K562 (cell line): Measurements from ENCODE around the gene RHOV. TPM values are rescaled to one million over a fixed set of nuclear protein-coding genes. Genes with fewer than 3 reads are reported as not detected.

Experiments
- ADNP ChIP-seq: fragments of 200-800 bp; sonication (Bioruptor generic); IDR thresholded peaks from 2 replicates; pipeline ENCODE4 v1.6.1; 2016; ENCODE audit warnings: missing genetic modification characterization, missing compliant biosample characterization
- BRD9 ChIP-seq: fragments of 450-650 bp; IDR thresholded peaks from 2 replicates; pipeline ENCODE4 v1.6.1; 2018; ENCODE audit warnings: low read depth; ENCODE audit not compliant: partially characterized antibody
- MCM2 ChIP-seq: fragments of 450-650 bp; IDR thresholded peaks from 2 replicates; pipeline ENCODE4 v1.6.1; 2017; ENCODE audit warnings: low read depth, mild to moderate bottlenecking
- MTA2 ChIP-seq: fragments of 450-650 bp; IDR thresholded peaks from 2 replicates; pipeline ENCODE4 v1.6.1; 2016; ENCODE audit warnings: low read depth
- NR4A1 ChIP-seq, 2 experiments: fragments of 250-450 bp in 1 of 2; fragments of 450-650 bp in 1 of 2; sonication (Bioruptor Pico) in 1 of 2; IDR thresholded peaks; 2 replicates each; pipeline versions ENCODE4 v1.4.0 to v1.6.1; 2016 to 2020; ENCODE audit warnings: mild to moderate bottlenecking in 2 of 2, missing compliant biosample characterization in 1 of 2, missing genetic modification characterization in 1 of 2, moderate library complexity in 1 of 2
- PTRF ChIP-seq: fragments of 450-650 bp; IDR thresholded peaks from 2 replicates; pipeline ENCODE4 v1.6.1; 2016; ENCODE audit warnings: mild to moderate bottlenecking, missing genetic modification characterization, missing compliant biosample characterization
- SIX5 ChIP-seq, 2 experiments: IDR thresholded peaks; 2 replicates each; pipeline ENCODE4 v1.6.1; 2011; ENCODE audit warnings: low read length in 2 of 2, borderline replicate concordance in 1 of 2, low read depth in 1 of 2, mild to moderate bottlenecking in 1 of 2, moderate library complexity in 1 of 2; ENCODE audit not compliant: insufficient read depth in 1 of 2
- SRF ChIP-seq, 2 experiments: fragments of 250-450, 450-650 bp in 1 of 2; sonication (Bioruptor Pico) in 1 of 2; sonication (generic) in 1 of 2; formaldehyde crosslinking; IDR thresholded peaks; 2 replicates each; pipeline versions ENCODE4 v1.5.0 to v1.5.1; 2020 to 2022; ENCODE audit warnings: mild to moderate bottlenecking in 1 of 2, missing genetic modification reagents in 1 of 2
- ZNF140 ChIP-seq: fragments of 250-450 bp; sonication (Bioruptor Pico); IDR thresholded peaks from 2 replicates; pipeline ENCODE4 v1.8.0; 2021; ENCODE audit warnings: moderate library complexity, mild to moderate bottlenecking, inconsistent platforms
- ZNF785 ChIP-seq: fragments of 250-450 bp; sonication (Bioruptor Pico); IDR thresholded peaks from 2 replicates; pipeline ENCODE4 v1.4.0; 2020; ENCODE audit warnings: mild to moderate bottlenecking
- polyA plus RNA-seq, 8 experiments: library from polyadenylated mRNA; depleted of rRNA in 4 of 8; stranded (reverse) in 5 of 8; unstranded in 3 of 8; fragments of >200 nt; fragmentation: Nextera tagmentation in 2 of 8; fragmentation: Illumina TruSeq in 1 of 8; extraction: Ambion mirVana in 2 of 8; extraction: Trizol in 1 of 8; gene quantifications; 2 replicates each; pipeline versions ENCODE4 v1.2.1 to v1.2.3, GENCODE V29; 2011 to 2014; ENCODE audit warnings: inconsistent platforms in 1 of 8, missing spikeins in 1 of 8
- total RNA-seq, 7 experiments: library from RNA; depleted of rRNA in 6 of 7; stranded (reverse); fragments of >200 nt in 6 of 7; fragmentation: Illumina TruSeq in 2 of 7; extraction: Trizol in 2 of 7; gene quantifications; 2 replicates each; pipeline versions ENCODE4 v1.2.1 to v1.2.3, GENCODE V29; 2011 to 2021; ENCODE audit warnings: low replicate concordance in 1 of 7
- TF ChIP-seq, protein P1 (sequence below): fragments of 450-650 bp; IDR thresholded peaks from 2 replicates; pipeline ENCODE4 v1.6.1; 2018; ENCODE audit not compliant: partially characterized antibody
- TF ChIP-seq, protein P2 (sequence below), 2 experiments: fragments of 250-450 bp in 1 of 2; fragments of 450-650 bp in 1 of 2; sonication (Bioruptor Pico) in 1 of 2; IDR thresholded peaks; 2 replicates each; pipeline versions ENCODE4 v1.6.1 to v1.8.0; 2016 to 2021; ENCODE audit warnings: mild to moderate bottlenecking in 2 of 2, moderate library complexity in 2 of 2, missing compliant biosample characterization in 1 of 2, missing genetic modification characterization in 1 of 2
- TF ChIP-seq, protein P3 (sequence below): fragments of 450-650 bp; formaldehyde crosslinking; IDR thresholded peaks from 2 replicates; pipeline ENCODE4 v1.4.0; 2020; ENCODE audit warnings: mild to moderate bottlenecking, mixed read lengths
- TF ChIP-seq, protein P4 (sequence below): fragments of 250-450 bp; sonication (Bioruptor Pico); IDR thresholded peaks from 2 replicates; pipeline ENCODE4 v1.5.0; 2021; ENCODE audit warnings: mild to moderate bottlenecking, moderate library complexity

RHOV gene
- total and polyA plus RNA-seq, 9 of the 15 experiments (the other 6 are each of a cell fraction or from before 2014, with no cell fraction given) = 0.08 to 2.0 (median 1.1) TPM

DNA sequence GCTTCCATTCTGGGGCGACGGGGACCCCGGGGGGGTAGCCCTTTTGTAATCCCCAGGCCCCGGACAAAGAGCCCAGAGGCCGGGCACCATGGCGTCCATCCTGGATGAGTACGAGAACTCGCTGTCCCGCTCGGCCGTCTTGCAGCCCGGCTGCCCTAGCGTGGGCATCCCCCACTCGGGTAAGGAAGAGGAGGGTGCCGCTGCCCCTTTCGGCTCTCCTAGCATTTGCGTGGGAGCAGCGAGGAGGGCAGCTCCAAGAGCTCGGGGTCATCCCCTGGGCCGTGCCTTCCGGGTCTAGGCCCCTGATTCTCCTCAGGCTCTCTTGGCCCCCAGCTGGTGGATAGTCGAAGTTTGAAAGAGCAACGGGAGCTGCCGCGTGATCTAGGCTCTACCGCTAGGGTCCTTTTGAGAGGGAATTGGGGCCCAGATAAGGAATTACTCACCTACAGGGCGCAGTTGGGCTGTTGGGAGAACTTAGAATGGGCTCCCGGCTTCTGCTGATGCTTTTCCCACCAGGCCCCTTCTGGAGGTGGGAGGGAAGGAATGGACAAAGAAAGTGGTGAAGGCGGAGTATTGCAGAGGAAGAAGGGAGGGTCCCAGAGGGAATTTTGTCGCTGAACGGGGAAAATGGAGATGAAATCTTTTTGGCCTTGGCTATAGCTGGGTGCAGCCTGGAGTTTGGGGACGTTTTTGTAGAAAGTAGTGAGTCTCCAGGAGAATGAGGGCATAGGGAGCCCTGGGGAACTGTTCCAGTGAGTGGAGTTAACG, 20.8 kb upstream of the RHOV start (continued):
- TF ChIP-seq, protein P1, sequence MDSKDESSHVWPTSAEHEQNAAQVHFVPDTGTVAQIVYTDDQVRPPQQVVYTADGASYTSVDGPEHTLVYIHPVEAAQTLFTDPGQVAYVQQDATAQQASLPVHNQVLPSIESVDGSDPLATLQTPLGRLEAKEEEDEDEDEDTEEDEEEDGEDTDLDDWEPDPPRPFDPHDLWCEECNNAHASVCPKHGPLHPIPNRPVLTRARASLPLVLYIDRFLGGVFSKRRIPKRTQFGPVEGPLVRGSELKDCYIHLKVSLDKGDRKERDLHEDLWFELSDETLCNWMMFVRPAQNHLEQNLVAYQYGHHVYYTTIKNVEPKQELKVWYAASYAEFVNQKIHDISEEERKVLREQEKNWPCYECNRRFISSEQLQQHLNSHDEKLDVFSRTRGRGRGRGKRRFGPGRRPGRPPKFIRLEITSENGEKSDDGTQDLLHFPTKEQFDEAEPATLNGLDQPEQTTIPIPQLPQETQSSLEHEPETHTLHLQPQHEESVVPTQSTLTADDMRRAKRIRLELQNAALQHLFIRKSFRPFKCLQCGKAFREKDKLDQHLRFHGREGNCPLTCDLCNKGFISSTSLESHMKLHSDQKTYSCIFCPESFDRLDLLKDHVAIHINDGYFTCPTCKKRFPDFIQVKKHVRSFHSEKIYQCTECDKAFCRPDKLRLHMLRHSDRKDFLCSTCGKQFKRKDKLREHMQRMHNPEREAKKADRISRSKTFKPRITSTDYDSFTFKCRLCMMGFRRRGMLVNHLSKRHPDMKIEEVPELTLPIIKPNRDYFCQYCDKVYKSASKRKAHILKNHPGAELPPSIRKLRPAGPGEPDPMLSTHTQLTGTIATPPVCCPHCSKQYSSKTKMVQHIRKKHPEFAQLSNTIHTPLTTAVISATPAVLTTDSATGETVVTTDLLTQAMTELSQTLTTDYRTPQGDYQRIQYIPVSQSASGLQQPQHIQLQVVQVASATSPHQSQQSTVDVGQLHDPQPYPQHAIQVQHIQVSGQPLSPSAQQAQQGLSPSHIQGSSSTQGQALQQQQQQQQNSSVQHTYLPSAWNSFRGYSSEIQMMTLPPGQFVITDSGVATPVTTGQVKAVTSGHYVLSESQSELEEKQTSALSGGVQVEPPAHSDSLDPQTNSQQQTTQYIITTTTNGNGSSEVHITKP = no peak
- TF ChIP-seq SRF (CRISPR knock-in tag; IDR thresholded peaks at IDR 0.05) (no peak), MTA2 (no peak), NR4A1 (CRISPR knock-in tag; IDR thresholded peaks at IDR 0.05) (no peak), NR4A1 (tag; IDR thresholded peaks at IDR 0.05) (no peak), BRD9 (no peak), ADNP (no peak), ZNF785 (CRISPR knock-in tag) (no peak), SIX5 (IDR thresholded peaks at IDR 0.05; ENCODE audit: borderline replicate concordance in 1 of 2, insufficient read depth in 1 of 2, low read depth in 1 of 2, low read length in 2 of 2) (no peak), ZNF140 (no peak), PTRF (tag) (no peak), MCM2 (no peak)
- TF ChIP-seq, protein P2, sequence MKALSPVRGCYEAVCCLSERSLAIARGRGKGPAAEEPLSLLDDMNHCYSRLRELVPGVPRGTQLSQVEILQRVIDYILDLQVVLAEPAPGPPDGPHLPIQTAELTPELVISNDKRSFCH (CRISPR knock-in tag; IDR thresholded peaks at IDR 0.05) = no peak
- TF ChIP-seq, protein P2 (tag; IDR thresholded peaks at IDR 0.05) = no peak
- TF ChIP-seq, protein P3, sequence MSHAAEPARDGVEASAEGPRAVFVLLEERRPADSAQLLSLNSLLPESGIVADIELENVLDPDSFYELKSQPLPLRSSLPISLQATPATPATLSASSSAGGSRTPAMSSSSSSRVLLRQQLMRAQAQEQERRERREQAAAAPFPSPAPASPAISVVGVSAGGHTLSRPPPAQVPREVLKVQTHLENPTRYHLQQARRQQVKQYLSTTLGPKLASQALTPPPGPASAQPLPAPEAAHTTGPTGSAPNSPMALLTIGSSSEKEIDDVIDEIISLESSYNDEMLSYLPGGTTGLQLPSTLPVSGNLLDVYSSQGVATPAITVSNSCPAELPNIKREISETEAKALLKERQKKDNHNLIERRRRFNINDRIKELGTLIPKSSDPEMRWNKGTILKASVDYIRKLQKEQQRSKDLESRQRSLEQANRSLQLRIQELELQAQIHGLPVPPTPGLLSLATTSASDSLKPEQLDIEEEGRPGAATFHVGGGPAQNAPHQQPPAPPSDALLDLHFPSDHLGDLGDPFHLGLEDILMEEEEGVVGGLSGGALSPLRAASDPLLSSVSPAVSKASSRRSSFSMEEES = no peak
- TF ChIP-seq, protein P4, sequence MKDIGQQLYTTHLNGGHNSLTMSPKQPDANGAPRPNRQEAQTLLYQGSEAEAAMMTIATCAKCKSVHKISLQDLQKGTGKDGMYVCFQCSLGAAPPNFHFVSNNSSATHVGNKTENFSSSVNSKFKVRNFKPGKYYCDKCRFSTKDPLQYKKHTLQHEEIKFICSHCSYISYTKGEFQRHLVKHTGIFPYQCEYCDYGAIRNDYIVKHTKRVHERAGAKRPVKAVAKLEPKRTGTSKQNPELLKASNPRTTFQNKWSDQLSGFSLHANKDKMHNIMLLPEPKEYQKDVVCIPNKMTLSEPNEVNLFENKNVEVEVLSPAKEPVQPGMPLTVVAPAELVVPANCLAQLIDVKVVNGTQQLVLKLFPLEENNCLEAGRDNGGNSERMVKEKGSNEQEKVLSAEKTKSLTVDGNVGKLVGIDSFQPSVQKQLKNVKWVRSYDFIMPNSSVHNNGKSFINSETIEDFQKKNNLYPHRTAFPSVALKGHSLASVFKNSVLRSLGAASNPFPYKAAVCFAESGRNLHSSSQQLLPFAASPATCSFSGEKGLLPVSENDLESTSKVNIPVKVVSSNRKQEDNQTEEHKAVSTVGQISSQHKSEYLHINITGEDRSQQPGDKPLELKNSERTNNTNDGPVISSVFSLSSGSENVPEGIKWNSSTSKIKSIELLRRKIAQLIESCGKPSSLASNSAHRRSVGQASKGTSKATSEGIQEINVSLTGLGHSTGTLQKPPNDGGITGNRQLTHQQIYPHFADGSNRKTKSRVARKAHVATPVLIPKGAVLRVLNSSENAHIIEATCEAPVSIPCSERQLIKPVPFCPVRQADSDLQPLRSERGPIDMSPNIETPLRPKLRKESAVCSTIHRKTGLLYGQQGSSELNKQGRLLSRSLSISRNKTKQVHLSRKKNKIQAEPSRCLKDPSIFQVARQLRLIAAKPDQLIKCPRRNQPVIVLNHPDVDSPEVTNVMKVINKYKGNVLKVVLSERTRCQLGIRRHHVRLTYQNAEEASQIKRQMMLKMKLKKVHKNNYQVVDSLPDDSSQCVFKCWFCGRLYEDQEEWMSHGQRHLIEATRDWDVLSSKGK (CRISPR knock-in tag) = no peak
